BLaER1 treated with 17β-estradiol and CSF1 and Interleukin-3, amounts not matched to agents 10 nM and 100 nM (cell line): ENCODE data around the gene CREB5.

Experiments
- H3K27ac ChIP-seq, 11 experiments: shearing (Covaris generic); formaldehyde crosslinking; 2 replicates each; pipeline ENCODE4 v1.8.1; 2022
- H3K27me3 ChIP-seq, 11 experiments: shearing (Covaris generic); formaldehyde crosslinking; 2 replicates each; pipeline ENCODE4 v1.8.1; 2022
- H3K36me3 ChIP-seq, 11 experiments: shearing (Covaris generic); formaldehyde crosslinking; 2 replicates each; pipeline ENCODE4 v1.8.1; 2022
- H3K4me1 ChIP-seq, 10 experiments: shearing (Covaris generic); formaldehyde crosslinking; 2 replicates each; pipeline ENCODE4 v1.8.1; 2022
- H3K4me2 ChIP-seq, 11 experiments: shearing (Covaris generic); formaldehyde crosslinking; 2 replicates each; pipeline ENCODE4 v1.8.1; 2022
- H3K4me3 ChIP-seq, 10 experiments: shearing (Covaris generic); formaldehyde crosslinking; 2 replicates each; pipeline ENCODE4 v1.8.1; 2022
- H3K9ac ChIP-seq, 11 experiments: shearing (Covaris generic); formaldehyde crosslinking; 2 replicates each; pipeline ENCODE4 v1.8.1; 2022
- H3K9me3 ChIP-seq, 11 experiments: shearing (Covaris generic); formaldehyde crosslinking; replicated peaks in 1 of 11; 2 replicates each; pipeline ENCODE4 v1.8.1; 2022
- H4K20me1 ChIP-seq, 11 experiments: shearing (Covaris generic); formaldehyde crosslinking; 2 replicates each; pipeline ENCODE4 v1.8.1; 2022
- Cebpa-rat ChIP-seq, 11 experiments: shearing (Covaris generic); IDR thresholded peaks; 2 replicates each; pipeline ENCODE4 v1.8.1; 2022

CREB5 gene

GRCh38 chr7:28807396-28807994 lies 395.2 kb downstream of the CREB5 start:
- Histone ChIP-seq H3K4me1 (peaks cover 0 to 6% (median 4%) of the 10 kb centered on the region in 10 experiments; a peak in 6 of 20 replicates), H3K27ac (no peak overlapping the region), H3K27me3 (no peaks in the 10 kb centered on the region), H3K4me3 (no peak overlapping the region), H3K9ac (no peak overlapping the region), H4K20me1 (no peaks in the 10 kb centered on the region; a peak in 1 of 22 replicates), H3K4me2 (no peak overlapping the region), H3K9me3 (no peaks in the 10 kb centered on the region), H3K36me3 (peaks cover 0 to 5% (median 0%) of the 10 kb centered on the region in 11 experiments; a peak in 1 of 22 replicates)
- TF ChIP-seq Cebpa-rat (IDR thresholded peaks at IDR 0.05), result no peak

GRCh38 chr7:28808796-28809533 lies 396.6 kb downstream of the CREB5 start:
- TF ChIP-seq Cebpa-rat (IDR thresholded peaks at IDR 0.05), result no peak
- no peak overlapping the region for H3K27ac ChIP-seq
- no peaks in the 10 kb centered on the region for H3K27me3 ChIP-seq
- H3K9ac ChIP-seq, result no peak overlapping the region
- H3K9me3 ChIP-seq, result no peaks in the 10 kb centered on the region
- H3K4me2 ChIP-seq, result no peak overlapping the region
- H3K4me1 ChIP-seq, result peaks cover 0 to 6% (median 4%) of the 10 kb centered on the region in 10 experiments; a peak in 6 of 20 replicates
- no peak overlapping the region for H3K4me3 ChIP-seq
- H4K20me1 ChIP-seq, result no peaks in the 10 kb centered on the region; a peak in 1 of 22 replicates
- H3K36me3 ChIP-seq, result peaks cover 0 to 5% (median 0%) of the 10 kb centered on the region in 11 experiments; a peak in 1 of 22 replicates

- Histone ChIP-seq H4K20me1 (no peaks in the 10 kb centered on the region; a peak in 1 of 22 replicates), H3K9ac (no peak overlapping the region), H3K4me3 (no peak overlapping the region), H3K27ac (no peak overlapping the region), H3K27me3 (no peaks in the 10 kb centered on the region), H3K36me3 (peaks cover 0 to 5% (median 0%) of the 10 kb centered on the region in 11 experiments; a peak in 1 of 22 replicates), H3K4me1 (peaks cover 7 to 20% (median 17%) of the 10 kb centered on the region in 10 experiments), H3K9me3 (no peaks in the 10 kb centered on the region), H3K4me2 (no peak overlapping the region)
- no peak for TF ChIP-seq Cebpa-rat (IDR thresholded peaks at IDR 0.05)
Measured at GRCh38 chr7:28811008-28811407, 398.7 kb downstream of the CREB5 start.

- peaks cover 0 to 5% (median 0%) of the 10 kb centered on the region in 11 experiments; a peak in 1 of 22 replicates for H3K36me3 ChIP-seq
- peak overlapping the region in 2 of 11 experiments; percentile 19 to 31; a peak in 3 of 22 replicates for H3K4me2 ChIP-seq
- TF ChIP-seq Cebpa-rat (IDR thresholded peaks at IDR 0.05), result no peak
- H4K20me1 ChIP-seq, result no peaks in the 10 kb centered on the region; a peak in 1 of 22 replicates
- no peak overlapping the region for H3K27ac ChIP-seq
- peaks cover 10 to 29% (median 20%) of the 10 kb centered on the region in 10 experiments for H3K4me1 ChIP-seq
- H3K27me3 ChIP-seq, result no peaks in the 10 kb centered on the region
- no peaks in the 10 kb centered on the region for H3K9me3 ChIP-seq
- no peak overlapping the region for H3K9ac ChIP-seq
- H3K4me3 ChIP-seq, result no peak overlapping the region
Measured at GRCh38 chr7:28811701-28812430, 399.5 kb downstream of the CREB5 start.

GRCh38 chr7:28812616-28813015 lies 400.3 kb downstream of the CREB5 start:
- no peaks in the 10 kb centered on the region for H3K9me3 ChIP-seq
- no peak overlapping the region for H3K4me3 ChIP-seq
- peaks cover 0 to 5% (median 0%) of the 10 kb centered on the region in 11 experiments; a peak in 1 of 22 replicates for H3K36me3 ChIP-seq
- no peaks in the 10 kb centered on the region; a peak in 1 of 22 replicates for H4K20me1 ChIP-seq
- H3K9ac ChIP-seq, result no peak overlapping the region
- no peaks in the 10 kb centered on the region for H3K27me3 ChIP-seq
- H3K4me2 ChIP-seq, result no peak overlapping the region
- TF ChIP-seq Cebpa-rat (IDR thresholded peaks at IDR 0.05), result no peak
- H3K4me1 ChIP-seq, result peaks cover 10 to 30% (median 23%) of the 10 kb centered on the region in 10 experiments
- H3K27ac ChIP-seq, result no peak overlapping the region

GRCh38 chr7:28813243-28813962 lies 401.1 kb downstream of the CREB5 start:
- Histone ChIP-seq H3K4me2 (no peak overlapping the region), H3K27ac (no peak overlapping the region), H3K4me1 (peaks cover 10 to 30% (median 23%) of the 10 kb centered on the region in 10 experiments)

GRCh38 chr7:28815369-28815927 lies 403.1 kb downstream of the CREB5 start:
- 0 out of 22 replicates have a peak overlapping the region, but pooled peaks of 2 of the 11 experiments have one; percentile 8 to 9 for H3K27ac ChIP-seq
- H3K36me3 ChIP-seq, result peaks cover 0 to 3% (median 0%) of the 10 kb centered on the region in 11 experiments; a peak in 1 of 22 replicates
- no peaks in the 10 kb centered on the region for H3K27me3 ChIP-seq
- TF ChIP-seq Cebpa-rat (IDR thresholded peaks at IDR 0.05), result no peak
- peaks cover 10 to 30% (median 19%) of the 10 kb centered on the region in 10 experiments for H3K4me1 ChIP-seq
- no peak overlapping the region for H3K4me3 ChIP-seq
- no peak overlapping the region for H3K9ac ChIP-seq
- H4K20me1 ChIP-seq, result no peaks in the 10 kb centered on the region
- H3K9me3 ChIP-seq, result no peaks in the 10 kb centered on the region
- peak overlapping the region; percentile 18 to 74 (median 57); a peak in 20 of 22 replicates for H3K4me2 ChIP-seq

More at GRCh38 chr7:28813243-28813962, 401.1 kb downstream of the CREB5 start:
- Histone ChIP-seq H3K9ac (no peak overlapping the region), H4K20me1 (no peaks in the 10 kb centered on the region; a peak in 1 of 22 replicates), H3K4me3 (no peak overlapping the region), H3K9me3 (no peaks in the 10 kb centered on the region), H3K27me3 (no peaks in the 10 kb centered on the region), H3K36me3 (peaks cover 0 to 5% (median 0%) of the 10 kb centered on the region in 11 experiments; a peak in 1 of 22 replicates)
- no peak for TF ChIP-seq Cebpa-rat (IDR thresholded peaks at IDR 0.05)

GRCh38 chr7:28815928-28816373 lies 403.6 kb downstream of the CREB5 start:
- no peak for TF ChIP-seq Cebpa-rat (IDR thresholded peaks at IDR 0.05)
- H3K9ac ChIP-seq, result no peak overlapping the region
- peak overlapping the region; percentile 18 to 74 (median 57); a peak in 20 of 22 replicates for H3K4me2 ChIP-seq
- no peaks in the 10 kb centered on the region for H4K20me1 ChIP-seq
- no peaks in the 10 kb centered on the region for H3K27me3 ChIP-seq
- no peaks in the 10 kb centered on the region for H3K9me3 ChIP-seq
- peaks cover 0 to 3% (median 0%) of the 10 kb centered on the region in 11 experiments; a peak in 1 of 22 replicates for H3K36me3 ChIP-seq
- H3K4me3 ChIP-seq, result no peak overlapping the region
- peaks cover 10 to 30% (median 19%) of the 10 kb centered on the region in 10 experiments for H3K4me1 ChIP-seq
- H3K27ac ChIP-seq, result 0 out of 22 replicates have a peak overlapping the region, but pooled peaks of 1 of the 11 experiments have one; percentile 8
